RWPE2 (cell line): ENCODE results near the gene SLC12A2.

Experiments used
- ATAC-seq: fragments of 200-7000 bp; cut with Tn5 transposase; 3 replicates; pipeline ENCODE4 v1.9.1; 2021; ENCODE audit warnings: low read depth
- DNase-seq: peaks from one replicate; pipeline ENCODE4 v3.0.0-alpha.2; 2020; ENCODE audit warnings: low spot score
- H3K27ac ChIP-seq: fragments of 450-650 bp; 2 replicates; pipeline ENCODE4 v1.5.1; 2017; ENCODE audit warnings: mild to moderate bottlenecking; ENCODE audit not compliant: poor library complexity, severe bottlenecking
- H3K27me3 ChIP-seq: fragments of 250-450 bp; sonication (Bioruptor Pico); 2 replicates; pipeline ENCODE4 v1.5.1; 2021; ENCODE audit warnings: mild to moderate bottlenecking, moderate library complexity; ENCODE audit not compliant: insufficient read depth, poor library complexity, severe bottlenecking
- H3K36me3 ChIP-seq: fragments of 250-450 bp; sonication (Bioruptor Pico); 2 replicates; pipeline ENCODE4 v1.5.1; 2020; ENCODE audit warnings: low read depth, mild to moderate bottlenecking, moderate library complexity
- H3K4me1 ChIP-seq: fragments of 250-450 bp; sonication (Bioruptor Pico); 2 replicates; pipeline ENCODE4 v1.5.1; 2021; ENCODE audit warnings: mild to moderate bottlenecking, moderate library complexity; ENCODE audit not compliant: insufficient read depth, poor library complexity, severe bottlenecking
- H3K4me3 ChIP-seq: fragments of 250-450 bp; sonication (Bioruptor Pico); 2 replicates; pipeline ENCODE4 v1.5.1; 2021; ENCODE audit warnings: mild to moderate bottlenecking, moderate library complexity; ENCODE audit not compliant: severe bottlenecking
- H3K9me3 ChIP-seq: fragments of 250-450 bp; sonication (Bioruptor Pico); 2 replicates; pipeline ENCODE4 v1.5.1; 2021; ENCODE audit warnings: mild to moderate bottlenecking, moderate library complexity; ENCODE audit not compliant: severe bottlenecking
- TF ChIP-seq, protein P1 (sequence below): fragments of 450-650 bp; IDR thresholded peaks from one replicate; pipeline ENCODE4 v1.5.1; 2017; ENCODE audit warnings: mild to moderate bottlenecking, moderate library complexity; ENCODE audit not compliant: poor library complexity, severe bottlenecking

The SLC12A2 gene

DNA sequence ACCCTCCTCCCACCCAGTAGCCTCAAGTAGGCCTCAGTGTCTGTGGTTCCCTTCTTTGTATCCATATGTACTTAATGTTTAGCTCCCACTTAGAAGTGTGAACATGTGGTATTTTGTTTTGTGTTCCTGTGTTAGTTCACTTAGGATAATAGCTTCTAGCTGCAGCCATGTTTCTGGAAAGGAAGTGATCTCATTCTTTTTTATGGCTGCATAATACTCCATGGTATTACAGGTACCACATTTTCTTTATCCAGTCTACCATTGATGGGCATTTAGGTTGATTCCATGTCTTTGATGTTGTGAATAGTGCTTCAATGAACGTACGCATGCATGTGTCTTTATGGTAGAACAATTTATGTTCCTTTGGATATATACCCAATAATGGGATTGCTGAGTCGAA is 74.8 kb downstream of the SLC12A2 start:
- TF ChIP-seq, protein P1, sequence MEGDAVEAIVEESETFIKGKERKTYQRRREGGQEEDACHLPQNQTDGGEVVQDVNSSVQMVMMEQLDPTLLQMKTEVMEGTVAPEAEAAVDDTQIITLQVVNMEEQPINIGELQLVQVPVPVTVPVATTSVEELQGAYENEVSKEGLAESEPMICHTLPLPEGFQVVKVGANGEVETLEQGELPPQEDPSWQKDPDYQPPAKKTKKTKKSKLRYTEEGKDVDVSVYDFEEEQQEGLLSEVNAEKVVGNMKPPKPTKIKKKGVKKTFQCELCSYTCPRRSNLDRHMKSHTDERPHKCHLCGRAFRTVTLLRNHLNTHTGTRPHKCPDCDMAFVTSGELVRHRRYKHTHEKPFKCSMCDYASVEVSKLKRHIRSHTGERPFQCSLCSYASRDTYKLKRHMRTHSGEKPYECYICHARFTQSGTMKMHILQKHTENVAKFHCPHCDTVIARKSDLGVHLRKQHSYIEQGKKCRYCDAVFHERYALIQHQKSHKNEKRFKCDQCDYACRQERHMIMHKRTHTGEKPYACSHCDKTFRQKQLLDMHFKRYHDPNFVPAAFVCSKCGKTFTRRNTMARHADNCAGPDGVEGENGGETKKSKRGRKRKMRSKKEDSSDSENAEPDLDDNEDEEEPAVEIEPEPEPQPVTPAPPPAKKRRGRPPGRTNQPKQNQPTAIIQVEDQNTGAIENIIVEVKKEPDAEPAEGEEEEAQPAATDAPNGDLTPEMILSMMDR: no peak
- H3K4me3 ChIP-seq: no peak overlapping the region
- peaks cover 4% of the 10 kb centered on the region for H3K4me1 ChIP-seq
- H3K9me3 ChIP-seq: no peaks in the 10 kb centered on the region
- ATAC-seq: no peak
- H3K27me3 ChIP-seq: no peaks in the 10 kb centered on the region
- no peak for DNase-seq
- H3K36me3 ChIP-seq: peaks cover 17% of the 10 kb centered on the region; the same call in 1 of the 2 replicates
- no peak overlapping the region for H3K27ac ChIP-seq

DNA sequence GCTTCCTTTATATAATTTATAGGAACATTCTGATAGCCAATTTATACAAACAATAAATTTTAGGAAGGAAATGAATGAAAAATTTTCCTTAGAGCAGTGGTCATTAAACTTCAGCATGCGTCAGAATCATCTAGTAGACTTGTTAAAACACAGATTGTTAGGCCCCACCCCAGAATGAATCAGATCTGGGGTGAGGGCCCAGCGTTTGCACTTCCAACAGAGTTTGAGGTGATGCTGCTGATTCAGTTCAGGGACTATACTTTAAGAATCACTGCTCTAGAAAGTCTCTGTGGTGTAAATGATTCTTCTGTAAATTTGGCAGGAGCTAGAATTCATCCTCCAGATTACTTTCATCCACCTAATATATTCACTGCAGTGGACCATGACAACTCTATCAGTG is 80.4 kb downstream of the SLC12A2 start:
- Histone ChIP-seq H3K27me3 (no peaks in the 10 kb centered on the region), H3K4me1 (peaks cover 4% of the 10 kb centered on the region), H3K4me3 (no peak overlapping the region), H3K9me3 (no peaks in the 10 kb centered on the region), H3K27ac (peak overlapping the region; percentile 21), H3K36me3 (peaks cover 20% of the 10 kb centered on the region)
- DNase-seq (no peak), ATAC-seq (peak; percentile 100)
- TF ChIP-seq, protein P1: no peak

DNA sequence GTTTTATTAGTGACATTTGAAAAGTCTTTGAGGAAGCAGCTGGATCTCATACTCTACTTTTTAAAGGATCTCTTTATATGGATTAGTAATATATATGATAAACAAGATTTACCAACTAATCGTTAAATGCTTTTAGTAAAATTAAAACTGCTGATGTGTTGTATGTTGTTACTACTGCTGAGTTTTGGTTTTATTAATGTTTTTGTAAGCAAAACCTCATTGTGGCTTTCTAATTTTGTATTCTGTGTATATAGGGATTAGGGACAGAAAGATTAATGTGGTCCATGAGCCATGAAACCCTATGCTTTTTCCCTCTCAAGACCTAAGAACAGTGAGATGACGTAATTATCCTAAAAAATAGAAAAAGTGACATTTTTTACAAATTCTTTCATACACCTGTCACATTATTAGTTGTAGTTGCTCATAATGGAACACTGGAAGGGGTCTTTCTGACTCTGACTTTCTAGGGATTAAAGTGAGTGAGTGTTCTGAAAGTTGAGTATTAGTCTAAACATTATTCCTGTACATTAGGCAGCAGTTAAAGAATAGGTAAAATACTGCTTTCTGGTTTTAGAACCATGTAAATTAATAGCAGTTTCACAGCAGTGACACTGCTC is 85.9 kb downstream of the SLC12A2 start:
- no peak for DNase-seq
- Histone ChIP-seq H3K27ac (no peak overlapping the region), H3K36me3 (peaks cover 13% of the 10 kb centered on the region), H3K4me3 (no peak overlapping the region), H3K9me3 (no peaks in the 10 kb centered on the region), H3K4me1 (no peaks in the 10 kb centered on the region), H3K27me3 (no peaks in the 10 kb centered on the region)
- ATAC-seq: no peak
- TF ChIP-seq, protein P1: no peak

DNA sequence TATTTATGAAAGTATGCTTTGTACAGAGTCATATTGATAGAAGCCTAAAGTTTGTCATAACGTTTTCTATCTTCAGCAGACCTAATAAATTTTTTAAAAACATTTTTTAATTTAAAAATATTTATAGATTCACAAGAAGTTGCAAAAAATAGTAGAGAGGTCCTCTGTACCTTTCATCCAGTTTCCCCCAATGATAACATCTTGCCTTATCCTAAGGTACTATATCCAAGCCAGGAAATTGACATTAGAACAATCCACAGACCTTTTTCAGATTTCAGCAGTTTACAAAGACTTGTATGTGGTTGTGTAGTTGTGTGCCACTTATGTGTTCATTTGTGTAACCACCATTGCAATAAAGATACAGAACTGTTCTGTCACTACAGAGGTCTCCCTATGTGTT is 88.5 kb downstream of the SLC12A2 start:
- Histone ChIP-seq H3K9me3 (no peaks in the 10 kb centered on the region), H3K4me1 (no peaks in the 10 kb centered on the region), H3K27me3 (no peaks in the 10 kb centered on the region), H3K36me3 (peaks cover 10% of the 10 kb centered on the region; the same call in 1 of the 2 replicates), H3K4me3 (no peak overlapping the region), H3K27ac (no peak overlapping the region)
- TF ChIP-seq, protein P1: no peak
- DNase-seq (no peak), ATAC-seq (no peak)

DNA sequence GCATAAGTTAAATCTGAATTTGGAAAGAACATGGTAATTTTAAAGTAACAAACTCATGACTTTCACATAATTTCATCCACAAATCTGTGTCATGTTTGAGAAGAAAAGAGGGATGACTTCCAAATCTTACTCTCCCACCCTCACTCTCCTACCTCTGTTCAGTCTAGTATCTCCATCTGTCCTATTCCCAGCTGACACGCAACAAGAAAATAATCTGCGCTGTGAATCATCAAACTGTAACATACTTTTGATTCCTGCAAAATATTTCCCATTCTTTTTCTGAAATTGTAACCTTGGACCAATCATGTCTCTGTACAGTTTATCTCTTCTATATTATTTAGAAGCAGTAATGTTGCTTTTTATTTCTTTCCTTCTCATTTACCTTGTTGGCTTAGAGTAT is 91.4 kb downstream of the SLC12A2 start:
- no peaks in the 10 kb centered on the region for H3K4me1 ChIP-seq
- peaks cover 9% of the 10 kb centered on the region; the same call in 1 of the 2 replicates for H3K36me3 ChIP-seq
- DNase-seq (no peak), ATAC-seq (no peak)
- H3K27ac ChIP-seq: no peak overlapping the region
- H3K4me3 ChIP-seq: no peak overlapping the region
- H3K27me3 ChIP-seq: no peaks in the 10 kb centered on the region
- TF ChIP-seq, protein P1: no peak
- H3K9me3 ChIP-seq: no peaks in the 10 kb centered on the region
